Astrocyte (in vitro differentiated cells and primary cell): ENCODE measurements around the gene NES.

Source experiments
- CTCF ChIP-seq: IDR thresholded peaks from 2 replicates; pipeline ENCODE4 v1.5.1; 2011; ENCODE audit warnings: low read depth, mild to moderate bottlenecking, inconsistent platforms, low read length, moderate library complexity; ENCODE audit not compliant: insufficient read depth
- EZH2 ChIP-seq: IDR thresholded peaks from 2 replicates; pipeline ENCODE4 v1.6.1; 2012; ENCODE audit warnings: mild to moderate bottlenecking, low read length, inconsistent platforms; ENCODE audit not compliant: insufficient read depth

DNA sequence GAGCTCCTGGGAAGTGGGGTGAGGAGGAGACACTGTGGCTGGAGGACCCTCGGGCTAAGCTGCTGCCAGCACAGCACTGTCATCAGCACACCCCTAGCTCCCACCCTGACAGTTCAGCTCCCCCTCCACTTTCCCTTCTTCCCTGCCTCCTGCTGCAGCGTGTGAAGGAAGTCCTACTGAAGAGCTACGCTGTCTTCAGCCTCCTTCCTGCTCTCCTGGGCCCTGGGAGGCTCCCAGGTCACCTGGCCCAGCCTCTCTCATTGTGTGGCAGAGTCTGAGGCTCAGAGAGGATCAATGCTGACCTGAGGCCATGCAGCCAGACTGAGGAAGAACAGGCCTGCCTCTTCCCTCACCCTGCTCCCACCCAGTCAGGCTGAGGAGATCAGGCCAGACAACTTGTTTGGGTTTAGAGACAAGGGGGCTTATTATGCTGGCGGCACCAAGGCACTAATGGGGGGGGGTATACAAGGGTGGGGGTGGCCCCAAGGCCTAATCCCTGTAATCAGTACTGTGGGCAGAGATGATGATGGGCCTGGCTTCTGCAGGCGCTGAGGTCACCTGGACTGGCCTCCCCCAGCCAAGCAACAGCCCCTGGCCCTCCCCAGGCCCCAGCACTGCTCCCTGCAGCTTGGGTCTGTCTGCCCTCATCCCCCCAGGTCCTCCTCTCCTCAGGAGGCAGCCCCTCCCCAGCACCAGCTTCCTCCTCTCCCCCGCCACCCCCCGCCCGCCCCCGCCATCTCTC is 9.1 kb downstream of the NES start:
- TF ChIP-seq CTCF (no peak), EZH2 (no peak)
